Superior temporal gyrus (tissue), 1 donor: ENCODE data around the gene CDH23.
"Not testable (repeated sequence)": the region's sequence is repeated elsewhere in the genome, so short reads cannot be mapped to it uniquely, and the experiment has no call there.

Source experiments
- DNase-seq: peaks from one replicate; pipeline ENCODE4 v3.0.0-alpha.2; 2016; ENCODE audit errors: extremely low spot score

CDH23 gene

DNA sequence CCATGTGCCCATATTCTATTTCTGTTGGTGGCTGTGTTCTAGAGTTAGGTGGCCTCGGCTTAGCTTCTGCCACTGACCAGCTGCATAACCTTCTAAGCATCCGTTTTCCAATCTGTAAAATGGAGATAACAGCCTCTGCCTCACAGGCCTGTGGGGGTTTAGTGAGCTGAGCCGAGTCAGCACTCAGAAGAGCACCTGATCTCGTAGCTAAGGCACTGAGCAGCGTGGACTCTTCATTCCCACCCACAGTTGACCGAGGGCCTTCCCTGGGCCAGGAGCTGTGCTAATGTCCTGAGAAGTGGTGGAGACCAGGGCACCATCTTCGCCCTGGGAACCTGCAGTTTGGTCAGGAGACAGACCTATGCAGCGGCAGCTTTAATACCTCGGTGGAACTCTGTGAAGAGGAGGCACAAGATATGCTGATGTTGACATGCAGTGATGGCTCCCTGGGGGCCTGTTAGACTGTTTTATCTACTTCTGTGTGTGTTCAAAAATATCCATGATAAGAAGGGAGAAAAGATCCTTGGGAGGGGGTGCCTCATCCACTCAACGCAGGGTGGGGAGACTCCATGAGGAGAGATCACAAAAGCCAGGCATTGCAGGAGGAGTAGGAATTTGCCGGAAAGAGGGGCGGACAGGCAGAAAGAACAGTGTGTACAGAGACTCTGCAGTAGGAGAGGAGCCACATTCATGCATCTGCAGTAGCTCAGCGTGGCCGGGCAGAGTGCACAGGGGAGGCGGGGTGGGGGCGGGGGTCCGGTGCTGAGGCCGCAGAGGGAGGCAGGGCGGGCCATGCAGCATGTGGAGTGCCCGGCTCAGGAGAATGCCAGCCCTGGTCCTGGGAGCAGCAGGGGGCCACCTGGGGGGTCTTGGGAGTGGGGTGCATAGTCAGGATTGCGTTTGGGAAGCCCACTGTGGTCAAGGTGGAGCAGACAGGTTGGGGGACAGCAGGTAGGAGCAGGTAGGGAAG lies 186.1 kb downstream of the CDH23 start:
- no peak for DNase-seq

DNA sequence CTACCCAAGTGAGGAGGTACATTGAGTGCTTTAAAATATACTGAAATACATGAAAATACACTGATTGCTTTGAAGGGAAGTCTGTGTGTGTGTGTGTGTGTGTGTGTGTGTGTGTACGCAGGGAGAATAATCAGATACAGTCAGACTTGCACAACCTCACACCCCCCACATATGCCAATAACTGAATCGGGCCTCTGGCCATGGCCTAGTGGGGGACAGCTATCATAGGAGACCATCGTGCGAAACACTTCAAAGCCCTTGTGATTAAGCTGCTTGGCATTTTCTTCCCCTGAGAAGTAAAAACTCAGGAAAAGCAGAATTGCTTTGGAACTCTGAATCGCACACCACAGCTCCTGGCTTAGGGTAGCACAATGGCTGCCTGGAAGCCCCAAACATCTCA lies 187.7 kb downstream of the CDH23 start:
- DNase-seq: no peak

DNA sequence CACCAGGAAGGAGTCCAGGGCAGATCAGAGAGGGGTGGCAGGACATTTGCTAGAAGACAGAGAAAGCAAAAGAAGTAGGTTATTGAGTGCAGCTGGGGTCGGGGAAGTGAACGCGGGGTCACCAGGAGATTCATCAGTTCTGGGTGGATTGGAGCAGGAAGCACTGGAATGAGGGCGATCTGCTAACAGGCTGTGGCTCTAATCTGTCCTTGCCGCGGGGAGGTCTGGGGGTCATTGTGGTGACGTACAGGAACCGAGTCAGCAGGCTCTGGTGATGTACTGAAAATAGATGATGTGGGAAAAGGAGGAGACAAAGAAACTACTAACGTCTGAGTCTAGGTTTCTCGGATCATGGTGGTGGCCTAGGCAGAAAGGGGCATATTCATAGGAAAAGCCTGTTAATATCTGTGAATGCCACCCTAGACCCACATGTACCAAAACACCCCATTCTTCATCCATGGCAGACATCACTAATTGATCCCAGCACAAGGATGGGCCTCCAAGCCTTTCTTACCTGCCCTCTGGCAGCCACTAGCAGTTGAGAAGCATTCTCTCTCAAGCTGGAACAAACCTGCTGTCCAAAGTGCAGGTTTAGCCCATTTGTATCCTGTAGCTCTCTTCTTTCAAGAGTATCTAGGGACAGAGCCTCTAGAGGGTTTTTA lies 188.3 kb downstream of the CDH23 start:
- no peak for DNase-seq

GRCh38 chr10:71585564-71586290 lies 189.0 kb downstream of the CDH23 start:
- DNase-seq: no peak

GRCh38 chr10:71587941-71588573 lies 191.3 kb downstream of the CDH23 start:
- no peak for DNase-seq

DNA sequence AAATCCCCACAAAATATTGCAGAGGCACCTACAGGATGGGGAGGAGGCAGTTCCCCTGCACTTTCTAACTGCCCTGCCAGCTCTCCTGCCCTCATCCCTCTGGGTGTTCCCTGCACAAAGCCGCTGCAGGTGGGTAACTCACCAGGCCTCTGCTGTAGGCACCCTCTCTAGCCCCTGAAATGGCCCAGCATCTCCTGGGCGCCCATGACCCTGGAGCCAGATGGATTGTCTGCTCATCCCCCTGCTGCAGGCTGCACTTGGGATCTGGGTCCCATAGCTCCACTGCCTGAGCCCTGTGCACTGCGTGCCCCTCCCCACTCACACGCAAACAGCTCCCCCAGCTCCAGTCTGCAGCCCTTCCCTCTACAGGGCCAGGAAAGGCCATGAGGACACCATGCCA lies 192.0 kb downstream of the CDH23 start:
- DNase-seq: no peak

GRCh38 chr10:71589617-71590551 lies 193.2 kb downstream of the CDH23 start:
- no peak for DNase-seq

DNA sequence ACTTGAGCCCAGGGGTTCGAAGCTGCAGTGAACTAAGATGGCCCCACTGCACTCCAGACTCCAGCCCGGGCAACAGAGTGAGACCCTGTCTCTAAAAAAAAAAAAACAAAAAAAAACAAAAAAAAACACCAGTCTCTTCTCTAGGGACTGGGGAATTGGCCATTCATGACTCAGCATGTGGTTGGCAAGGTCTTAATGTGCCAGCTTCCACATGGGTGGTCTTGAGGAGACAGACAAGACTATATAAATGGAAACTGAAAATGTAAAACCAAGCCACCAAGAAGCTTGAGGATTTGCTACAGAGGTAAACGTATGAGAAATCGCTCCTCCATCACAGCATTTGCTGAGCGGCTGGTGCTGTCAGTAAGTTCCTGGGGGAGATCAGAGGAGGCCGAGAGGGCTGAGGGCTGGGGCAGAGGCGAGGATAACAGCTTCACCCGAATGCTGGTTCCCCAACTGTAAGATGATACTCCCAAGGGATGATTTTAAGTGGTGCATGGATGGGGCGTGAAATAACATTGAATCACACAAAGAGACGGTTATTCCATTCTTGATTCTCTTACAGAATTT lies 194.1 kb downstream of the CDH23 start:
- DNase-seq: no peak

GRCh38 chr10:71594934-71595571 lies 198.3 kb downstream of the CDH23 start:
- no peak for DNase-seq

- no peak for DNase-seq
Measured at GRCh38 chr10:71595649-71596048, 198.9 kb downstream of the CDH23 start.

GRCh38 chr10:71596127-71596526 lies 199.4 kb downstream of the CDH23 start:
- DNase-seq: no peak

- DNase-seq: no peak
Measured at GRCh38 chr10:71596759-71597158, 200.0 kb downstream of the CDH23 start.

- peak; percentile 35 for DNase-seq
Measured at GRCh38 chr10:71597821-71598498, 201.2 kb downstream of the CDH23 start.

GRCh38 chr10:71598621-71599055 lies 201.9 kb downstream of the CDH23 start:
- peak; percentile 85 for DNase-seq

GRCh38 chr10:71599518-71599917 lies 202.8 kb downstream of the CDH23 start:
- no peak for DNase-seq

GRCh38 chr10:71600242-71600641 lies 203.5 kb downstream of the CDH23 start:
- not testable (repeated sequence) for DNase-seq

DNA sequence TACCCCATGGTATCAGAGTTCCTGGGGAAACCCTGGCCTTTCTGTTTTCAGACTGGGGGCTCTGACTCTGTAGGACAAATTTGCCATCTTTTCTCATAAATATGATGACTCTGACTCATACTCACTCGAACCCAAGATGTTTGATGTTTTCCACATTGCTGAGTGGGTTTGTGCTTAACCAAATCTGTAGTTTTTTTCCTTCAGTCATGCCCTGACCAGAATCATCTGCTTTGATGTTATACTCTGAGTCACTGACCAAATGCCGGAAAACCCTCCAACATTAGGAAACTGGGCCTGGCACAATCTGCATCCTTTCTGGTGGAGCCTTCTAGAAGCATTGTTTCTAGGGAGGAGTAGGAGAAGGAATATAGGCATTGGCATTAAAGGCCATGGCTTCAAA lies 204.1 kb downstream of the CDH23 start:
- DNase-seq: no peak

- no peak for DNase-seq
Measured at GRCh38 chr10:71601273-71601672, 204.6 kb downstream of the CDH23 start.

DNA sequence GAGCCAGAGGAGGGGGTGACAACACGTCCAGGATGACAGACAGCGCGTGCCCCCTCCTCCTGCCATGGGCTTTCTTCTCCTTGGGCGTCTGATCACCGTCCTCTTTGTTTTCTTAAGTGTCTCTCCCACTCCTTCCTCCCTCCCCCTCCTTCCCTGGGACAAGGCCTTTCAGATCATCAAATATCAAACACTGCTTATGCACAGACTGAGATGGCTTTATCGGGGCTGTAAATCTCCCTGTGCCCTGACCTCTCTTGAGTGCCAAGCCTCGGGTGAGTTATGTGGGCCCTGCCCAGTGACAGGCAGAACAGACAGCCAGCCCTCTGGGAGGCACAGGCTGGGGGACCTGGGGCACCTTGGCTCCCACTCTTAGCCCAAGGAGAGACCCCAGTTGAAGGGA lies 206.4 kb downstream of the CDH23 start:
- no peak for DNase-seq
